ENCODE results near the gene SMG1. TPM values are rescaled to one million over a fixed set of nuclear protein-coding genes. Genes with fewer than 3 reads are reported as not detected.

The SMG1 gene
- total RNA-seq, 4 donors from 2014 or later: 84.9 to 144 (median 104) TPM

Other genes with a start within 250 kb of the SMG1 start
- gene RPS15A, start 136.1 kb downstream of the SMG1 start, total RNA-seq: 1,000 to 10,000 TPM; 1,581 to 2,943 (median 2,001) TPM
- gene ARL6IP1, start 124.9 kb downstream of the SMG1 start, total RNA-seq: 100 to 1,000 TPM; 267 to 358 (median 282) TPM
- 1 to 10 TPM in 2 of 4 donors, under 1 TPM in 2; 0.36 to 4.3 (median 1.3) TPM for gene TMC7, start 57.5 kb upstream of the SMG1 start, total RNA-seq
- gene COQ7, start 141.2 kb upstream of the SMG1 start, total RNA-seq: 10 to 100 TPM; 11.0 to 17.4 (median 11.9) TPM
- 10 to 100 TPM; 58.9 to 92.5 (median 75.7) TPM for gene ITPRIPL2, start 187.6 kb upstream of the SMG1 start, total RNA-seq
- gene SYT17, start 241.8 kb upstream of the SMG1 start, total RNA-seq: 10 to 100 TPM in 1 of 4 donors, 1 to 10 TPM in 3; 3.0 to 15.9 (median 7.1) TPM

Measured in omental fat pad (tissue), 4 donors.